Measurements from ENCODE around the gene ZMIZ2.
"Not testable (repeated sequence)": the region's sequence is repeated elsewhere in the genome, so short reads cannot be mapped to it uniquely, and the experiment has no call there.

ZMIZ2 gene, protein sequence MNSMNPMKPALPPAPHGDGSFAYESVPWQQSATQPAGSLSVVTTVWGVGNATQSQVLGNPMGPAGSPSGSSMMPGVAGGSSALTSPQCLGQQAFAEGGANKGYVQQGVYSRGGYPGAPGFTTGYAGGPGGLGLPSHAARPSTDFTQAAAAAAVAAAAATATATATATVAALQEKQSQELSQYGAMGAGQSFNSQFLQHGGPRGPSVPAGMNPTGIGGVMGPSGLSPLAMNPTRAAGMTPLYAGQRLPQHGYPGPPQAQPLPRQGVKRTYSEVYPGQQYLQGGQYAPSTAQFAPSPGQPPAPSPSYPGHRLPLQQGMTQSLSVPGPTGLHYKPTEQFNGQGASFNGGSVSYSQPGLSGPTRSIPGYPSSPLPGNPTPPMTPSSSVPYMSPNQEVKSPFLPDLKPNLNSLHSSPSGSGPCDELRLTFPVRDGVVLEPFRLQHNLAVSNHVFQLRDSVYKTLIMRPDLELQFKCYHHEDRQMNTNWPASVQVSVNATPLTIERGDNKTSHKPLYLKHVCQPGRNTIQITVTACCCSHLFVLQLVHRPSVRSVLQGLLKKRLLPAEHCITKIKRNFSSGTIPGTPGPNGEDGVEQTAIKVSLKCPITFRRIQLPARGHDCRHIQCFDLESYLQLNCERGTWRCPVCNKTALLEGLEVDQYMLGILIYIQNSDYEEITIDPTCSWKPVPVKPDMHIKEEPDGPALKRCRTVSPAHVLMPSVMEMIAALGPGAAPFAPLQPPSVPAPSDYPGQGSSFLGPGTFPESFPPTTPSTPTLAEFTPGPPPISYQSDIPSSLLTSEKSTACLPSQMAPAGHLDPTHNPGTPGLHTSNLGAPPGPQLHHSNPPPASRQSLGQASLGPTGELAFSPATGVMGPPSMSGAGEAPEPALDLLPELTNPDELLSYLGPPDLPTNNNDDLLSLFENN

DNA sequence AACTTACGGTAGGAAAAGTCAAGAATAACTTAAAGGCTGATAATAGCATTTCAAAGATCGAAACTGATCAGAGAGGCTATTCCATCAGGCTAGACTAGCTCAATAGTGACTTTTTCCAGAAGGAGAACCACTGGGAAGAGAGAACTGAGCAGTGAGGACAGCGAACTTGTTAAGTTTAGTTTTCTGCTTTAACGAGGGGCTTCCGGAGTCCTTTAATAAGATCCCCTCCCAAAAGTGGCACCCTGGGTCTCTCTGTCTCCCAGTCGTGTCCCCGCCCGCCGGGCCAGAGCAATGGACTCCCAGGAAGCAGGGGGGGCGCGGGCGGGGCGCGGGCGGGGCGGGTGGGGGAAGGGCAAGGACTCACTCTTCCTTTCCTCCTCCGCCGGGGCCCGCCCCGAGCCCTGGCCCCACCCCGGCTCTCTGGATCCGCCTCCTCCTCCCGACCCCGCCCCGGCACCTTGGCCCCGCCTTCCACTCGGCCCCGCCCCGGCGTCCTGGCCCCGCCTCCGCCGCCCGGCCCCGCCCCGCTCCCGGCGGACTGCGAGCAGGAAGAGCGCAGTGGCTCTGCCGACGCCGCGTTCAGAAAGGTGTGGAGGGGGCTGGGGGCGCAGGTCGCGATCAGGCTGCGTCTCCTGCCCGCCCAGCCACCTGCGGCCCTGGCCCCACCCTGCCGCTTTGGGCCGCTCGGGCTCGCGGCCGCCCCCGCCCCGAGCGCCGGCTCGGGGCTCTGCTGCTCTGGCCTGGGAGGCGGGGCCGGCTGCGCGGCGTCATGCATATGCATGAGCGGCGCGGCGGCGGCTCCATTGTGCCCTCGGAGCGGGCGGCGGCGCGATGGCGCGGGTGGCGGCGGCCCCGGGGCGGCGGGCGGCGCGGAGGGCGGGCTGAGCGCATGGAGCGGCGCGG is at the start of gene ZMIZ2:
Gene ZMIZ2, plus strand, starts transcription at position 803 of the 903 bp plus-strand sequence. CDS start 7,403 bp downstream, outside the sequence.
- DNase-seq = peak; percentile 92

DNA sequence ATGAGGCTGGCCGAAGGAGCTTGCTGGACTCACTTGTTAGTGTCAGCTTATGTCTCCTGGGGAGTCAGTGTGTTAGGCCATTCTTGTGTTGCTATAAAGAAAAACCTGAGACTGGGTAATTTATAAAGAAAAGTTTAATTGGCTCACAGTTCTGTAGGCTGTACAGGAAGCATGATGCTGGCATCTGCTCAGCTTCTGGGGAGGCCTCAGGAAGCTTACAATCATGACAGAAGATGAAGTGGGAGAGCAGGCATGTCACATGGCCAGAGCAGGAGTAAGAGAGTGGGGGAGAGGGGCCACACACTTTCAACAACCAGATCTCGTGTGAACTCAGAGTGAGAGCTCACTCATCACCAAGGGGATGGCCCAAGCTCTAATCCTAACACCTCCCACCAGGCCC is 49.0 kb upstream of the ZMIZ2 start:
- not testable (repeated sequence) for DNase-seq

DNA sequence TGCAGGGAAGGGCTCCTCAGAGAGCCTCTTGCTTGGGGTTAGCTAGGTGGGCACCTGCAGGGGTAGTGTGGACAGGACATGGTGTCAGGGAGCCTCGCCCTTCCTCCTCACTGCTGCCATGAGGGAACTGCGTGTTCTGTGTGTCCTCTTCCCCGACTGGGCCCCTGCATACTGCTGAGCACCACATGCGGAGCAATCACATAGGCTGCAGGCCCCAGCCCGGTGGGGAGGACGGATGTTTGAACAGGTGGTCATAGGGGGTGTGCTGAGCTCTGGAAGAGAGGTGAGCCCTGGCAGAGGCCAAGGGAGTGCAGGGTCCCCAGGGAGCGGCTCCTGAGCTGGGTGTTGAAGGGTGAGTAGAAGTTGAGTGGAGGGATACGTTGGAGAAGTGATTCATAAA is 48.3 kb upstream of the ZMIZ2 start:
- DNase-seq = no peak

DNA sequence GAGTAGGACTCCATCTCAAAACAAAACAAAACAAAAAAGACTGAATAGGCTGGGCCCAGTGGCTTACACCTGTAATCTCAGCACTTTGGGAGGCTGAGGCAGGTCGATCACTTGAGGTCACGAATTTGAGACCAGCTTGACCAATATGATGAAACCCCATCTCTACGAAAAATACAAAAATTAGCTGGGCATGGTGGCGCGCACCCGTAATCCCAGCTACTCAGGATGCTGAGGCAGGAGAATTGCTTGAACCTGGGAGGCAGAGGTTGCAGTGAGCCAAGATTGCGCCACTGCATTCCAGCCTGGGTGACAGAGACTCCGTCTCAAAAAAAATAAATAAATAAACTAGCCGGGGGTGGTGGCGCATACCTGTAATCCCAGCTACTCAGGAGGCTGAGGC is 45.3 kb upstream of the ZMIZ2 start:
- DNase-seq = not testable (repeated sequence)

DNA sequence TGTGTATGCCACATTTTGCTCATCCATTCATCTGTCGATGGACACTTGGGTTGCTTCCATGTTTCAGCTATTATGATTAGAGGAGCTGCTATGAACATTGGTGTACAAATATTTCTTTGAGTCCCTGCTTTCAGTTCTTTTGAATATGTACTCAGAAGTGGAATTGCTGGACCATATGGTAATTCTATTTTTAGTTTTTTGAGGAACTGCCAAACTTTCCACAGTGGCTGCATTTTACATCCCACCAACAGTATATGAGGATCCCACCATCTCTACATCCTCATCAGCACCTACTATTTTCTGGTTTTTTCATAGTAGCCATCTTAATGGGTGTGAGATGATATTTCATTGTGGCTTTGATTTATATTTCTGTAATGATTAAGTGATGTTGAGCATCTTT is 44.7 kb upstream of the ZMIZ2 start:
- DNase-seq = no peak

DNA sequence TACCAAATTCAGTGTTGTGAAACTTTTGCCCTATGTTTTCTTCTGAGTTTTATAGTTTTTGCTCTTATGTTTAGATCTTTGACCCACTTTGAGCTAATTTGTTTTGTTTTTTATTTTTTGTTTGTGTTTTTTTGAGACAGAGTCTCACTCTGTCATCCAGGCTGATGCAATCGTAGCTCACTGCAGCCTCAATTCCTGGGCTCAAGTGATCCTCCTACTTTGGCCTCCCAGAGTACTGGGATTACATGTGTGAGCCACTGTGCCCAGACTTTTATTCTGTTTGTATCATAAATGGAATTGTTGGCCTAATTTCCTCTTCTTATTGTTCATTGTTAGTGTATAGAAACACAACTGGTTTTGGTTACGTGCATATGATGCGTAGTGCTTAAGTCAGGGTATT is 43.2 kb upstream of the ZMIZ2 start:
- no peak for DNase-seq

DNA sequence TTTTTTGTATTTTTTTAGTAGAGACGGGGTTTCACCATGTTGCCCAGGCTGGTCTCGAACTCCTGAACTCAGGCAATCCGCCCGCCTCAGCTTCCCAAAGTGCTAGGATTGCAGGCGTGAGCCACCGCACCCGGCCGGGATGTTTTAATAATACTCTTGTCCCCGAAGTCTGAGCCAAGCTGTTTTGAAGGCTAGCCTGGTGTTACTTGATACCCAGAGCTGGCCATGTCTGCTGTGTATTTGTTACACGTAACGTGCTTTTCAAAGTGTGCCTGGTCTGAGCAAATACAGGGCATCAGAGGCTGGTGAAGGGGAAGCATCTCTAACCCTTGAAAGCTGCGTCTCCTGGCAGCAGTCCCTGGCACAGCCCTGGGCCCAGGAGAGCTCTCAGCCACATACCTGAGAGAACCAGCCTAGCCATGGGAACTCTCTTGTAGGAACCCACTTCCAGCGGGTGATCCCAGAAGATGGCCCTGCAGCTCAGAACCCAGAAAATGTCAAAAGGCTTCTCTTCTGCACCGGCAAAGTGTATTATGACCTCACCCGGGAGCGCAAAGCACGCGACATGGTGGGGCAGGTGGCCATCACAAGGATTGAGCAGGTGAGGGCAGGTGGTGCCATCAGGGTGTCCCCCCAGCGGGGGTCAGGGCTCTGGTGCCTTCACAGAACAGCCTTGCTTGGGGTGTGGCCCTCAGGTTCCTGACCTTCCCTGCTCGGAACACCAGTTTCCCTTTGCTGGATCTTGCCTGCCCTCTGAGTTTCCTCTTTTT is 41.7 kb upstream of the ZMIZ2 start:
- no peak for DNase-seq

DNA sequence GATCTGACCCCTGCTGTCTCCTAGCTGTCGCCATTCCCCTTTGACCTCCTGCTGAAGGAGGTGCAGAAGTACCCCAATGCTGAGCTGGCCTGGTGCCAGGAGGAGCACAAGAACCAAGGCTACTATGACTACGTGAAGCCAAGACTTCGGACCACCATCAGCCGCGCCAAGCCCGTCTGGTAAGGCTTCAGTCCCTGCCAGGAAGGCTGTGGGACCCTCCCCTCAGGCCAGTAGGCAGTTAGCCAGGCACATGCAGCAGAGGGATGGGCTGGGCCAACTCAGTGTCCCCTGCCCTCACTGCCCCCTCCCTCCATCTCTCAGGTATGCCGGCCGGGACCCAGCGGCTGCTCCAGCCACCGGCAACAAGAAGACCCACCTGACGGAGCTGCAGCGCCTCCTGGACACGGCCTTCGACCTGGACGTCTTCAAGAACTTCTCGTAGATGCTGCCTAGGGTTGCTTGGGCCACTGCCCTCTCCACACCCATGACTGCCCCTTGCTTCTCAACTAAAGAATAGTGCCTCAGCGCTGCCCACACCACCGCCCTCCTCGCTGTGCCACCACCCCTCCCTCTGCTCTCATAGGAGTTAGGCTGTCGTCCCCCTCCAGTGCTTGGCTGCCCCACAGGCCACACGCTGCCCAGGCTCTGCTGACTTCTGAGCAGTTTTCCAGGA is 41.0 kb upstream of the ZMIZ2 start:
- no peak for DNase-seq

DNA sequence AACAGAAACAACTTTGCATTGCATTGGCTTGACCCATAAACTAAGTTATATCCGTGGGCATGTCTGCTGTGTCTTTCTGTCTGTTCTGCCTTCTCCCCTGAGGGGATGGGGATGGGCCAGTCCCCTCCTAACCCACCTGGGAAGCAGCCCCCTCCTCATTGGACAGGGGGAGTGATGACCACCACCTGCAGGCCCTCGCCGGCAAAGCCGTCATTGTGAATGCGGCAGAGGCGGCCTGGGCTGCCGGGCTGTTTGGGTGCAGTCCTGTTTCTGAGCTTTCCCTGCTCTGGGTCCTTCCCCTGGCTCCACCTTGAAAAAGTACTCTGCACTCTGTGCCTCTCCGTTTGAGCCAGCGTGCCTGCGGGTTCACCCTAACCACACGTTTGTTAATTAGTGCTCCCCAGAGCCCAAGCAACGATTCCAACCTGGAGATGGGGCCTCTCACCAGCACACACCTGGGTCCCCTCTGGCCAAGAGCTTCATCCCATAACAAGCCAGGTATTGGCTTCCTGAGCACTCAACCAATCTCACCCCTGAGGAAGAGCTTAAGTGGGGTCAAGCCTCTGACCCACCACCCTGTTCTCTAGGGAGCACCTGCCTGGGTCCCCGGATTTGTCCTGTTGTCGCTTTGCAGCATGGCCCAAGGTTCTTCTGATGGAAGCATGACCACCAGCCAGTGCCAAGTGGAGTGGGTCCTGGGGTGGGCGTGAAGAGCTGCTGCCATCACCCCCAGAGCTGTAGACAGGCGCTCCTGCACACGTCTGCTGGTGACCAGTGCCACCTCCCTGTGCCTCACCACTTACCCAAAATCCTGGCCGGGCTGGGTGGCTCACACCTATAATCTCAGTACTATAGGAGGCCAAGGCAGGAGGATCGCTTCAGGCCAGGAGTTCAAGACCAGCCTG is 39.4 kb upstream of the ZMIZ2 start:
- no peak for DNase-seq

DNA sequence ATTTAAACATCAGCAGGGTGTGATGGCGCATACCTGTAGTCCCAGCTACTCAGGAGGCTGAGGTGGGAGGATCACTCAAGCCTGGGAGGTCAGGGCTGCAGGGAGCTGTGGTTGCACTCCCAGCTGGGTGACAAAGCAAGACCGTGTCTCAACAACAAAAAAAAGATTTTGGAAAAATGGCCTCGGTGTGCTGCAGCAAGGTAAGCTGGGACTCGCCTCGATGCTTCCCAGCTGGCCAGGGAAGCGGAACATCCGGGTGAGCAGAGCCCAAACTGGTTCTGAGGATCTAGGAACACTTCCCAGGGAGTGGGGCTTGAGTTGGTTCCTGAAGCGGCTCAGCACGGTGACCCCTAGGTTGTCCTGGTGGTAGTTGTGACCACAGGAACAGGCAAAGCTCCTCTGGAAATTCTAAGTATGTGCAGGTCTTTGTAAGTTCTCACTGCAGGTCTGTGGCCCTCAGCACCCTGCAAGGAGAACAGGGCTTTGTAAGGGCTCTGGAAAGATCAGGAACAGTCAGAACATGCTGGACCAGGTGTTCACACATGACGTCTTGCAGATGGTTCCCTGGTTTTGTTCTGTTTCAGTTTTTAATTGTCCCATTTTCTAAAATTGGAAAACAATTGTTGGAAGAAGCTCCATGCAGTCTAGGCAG is 38.6 kb upstream of the ZMIZ2 start:
- DNase-seq = no peak

DNA sequence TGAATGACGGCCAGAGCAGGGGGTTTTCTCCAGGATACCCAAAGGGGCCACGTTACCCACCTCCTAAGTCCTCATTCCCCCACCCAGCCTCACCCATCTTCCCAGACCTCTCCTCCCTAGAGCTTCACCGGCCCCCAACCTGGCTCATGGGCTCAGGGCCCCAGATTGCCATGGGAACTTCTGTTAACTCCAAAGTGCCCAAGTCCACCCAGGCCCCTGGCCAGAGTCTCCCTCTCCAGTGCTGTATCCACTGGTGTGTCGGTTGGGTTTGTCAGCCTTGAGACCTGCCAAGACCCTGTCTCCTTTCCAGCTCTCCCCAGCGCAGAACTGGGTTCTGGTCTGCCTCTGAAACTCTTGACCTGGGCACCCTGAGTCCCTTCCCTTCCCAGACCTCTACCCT is 37.1 kb upstream of the ZMIZ2 start:
- no peak for DNase-seq

DNA sequence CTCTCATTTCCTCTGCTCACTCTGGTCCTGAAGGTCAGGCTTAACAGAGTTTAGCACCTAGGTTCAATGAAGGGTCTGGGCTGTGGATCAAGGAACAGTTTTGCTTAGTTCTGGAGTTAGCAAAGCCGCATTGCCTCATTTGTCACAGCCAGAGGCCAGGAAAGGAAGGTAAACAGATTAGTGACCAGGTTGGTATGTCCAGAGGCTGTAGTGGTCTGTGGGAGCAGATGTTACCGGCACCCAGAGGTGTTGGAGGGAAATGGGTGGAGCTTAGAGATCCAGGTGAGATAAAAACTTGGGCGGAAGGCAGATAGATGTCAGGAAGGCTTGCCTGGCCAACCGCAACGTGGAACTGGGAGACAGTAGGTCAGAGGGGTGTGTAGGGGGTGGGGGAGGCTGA is 36.6 kb upstream of the ZMIZ2 start:
- DNase-seq = no peak

DNA sequence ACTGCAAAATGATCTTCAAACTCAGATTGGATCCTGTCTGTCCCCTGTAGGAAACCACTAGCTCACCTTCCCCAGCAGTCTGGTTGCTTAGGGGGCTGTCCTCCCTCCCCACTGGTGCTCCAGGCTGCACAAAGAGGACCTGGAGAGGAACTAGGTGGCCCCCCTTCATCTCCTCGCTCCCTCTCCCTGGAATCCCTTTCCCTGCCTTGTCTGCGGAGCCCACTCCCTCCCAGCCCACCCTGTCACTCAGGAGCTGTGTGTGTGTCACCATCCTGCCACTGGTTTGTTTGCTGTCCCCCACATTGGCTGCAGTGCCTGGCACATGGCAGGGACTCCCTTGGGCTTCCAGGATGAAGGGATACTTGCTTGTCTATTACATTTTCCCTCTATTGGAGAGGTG is 35.5 kb upstream of the ZMIZ2 start:
- DNase-seq = no peak

DNA sequence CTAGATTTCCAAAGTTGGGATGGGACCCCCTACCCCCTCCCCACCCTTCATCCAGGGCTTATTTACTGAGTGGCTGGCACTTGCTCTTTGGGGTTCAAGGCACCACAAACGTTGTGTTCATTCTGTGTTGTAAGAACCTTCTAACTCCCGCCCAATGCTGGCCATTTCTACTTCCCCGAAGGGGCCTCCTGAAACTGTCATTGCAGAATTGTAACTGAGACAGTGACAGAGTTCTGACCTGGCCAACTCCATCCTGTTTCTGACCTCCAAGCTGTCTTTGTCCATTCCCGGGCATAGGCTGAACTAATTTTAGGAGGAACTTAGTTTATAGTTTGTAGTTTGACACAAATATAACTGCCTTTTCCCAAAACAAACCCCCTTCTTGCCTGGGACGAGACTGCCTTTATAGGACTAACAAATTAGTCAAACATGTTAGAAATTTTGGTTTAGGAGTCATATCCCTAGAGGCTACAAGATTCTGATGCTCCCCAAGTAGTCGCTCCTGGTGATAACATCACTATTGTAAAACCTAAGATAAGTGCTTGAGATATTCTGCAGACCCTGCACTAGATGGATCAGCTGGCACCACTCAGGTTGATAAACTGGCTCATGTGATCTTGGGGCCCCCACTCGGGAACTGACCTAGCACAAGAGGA is 34.8 kb upstream of the ZMIZ2 start:
- no peak for DNase-seq

DNA sequence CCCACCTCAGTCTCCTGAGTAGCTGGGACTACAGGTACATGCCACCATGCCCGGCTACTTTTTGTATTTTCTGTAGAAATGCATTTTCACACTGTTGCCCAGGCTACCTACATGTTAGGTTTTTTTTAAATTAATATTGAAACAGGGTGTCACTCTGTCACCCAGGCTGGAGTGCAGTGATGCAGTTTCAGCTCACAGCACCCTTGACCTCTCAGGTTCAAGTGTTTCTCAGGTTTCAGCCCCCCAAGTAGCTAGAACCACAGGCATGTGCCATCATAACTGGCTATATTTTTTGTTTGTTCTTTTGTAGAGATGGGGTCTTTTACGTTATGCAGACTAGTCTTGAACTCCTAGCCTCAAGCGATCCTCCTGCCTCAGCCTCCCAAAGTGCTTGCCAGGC is 32.4 kb upstream of the ZMIZ2 start:
- no peak for DNase-seq

DNA sequence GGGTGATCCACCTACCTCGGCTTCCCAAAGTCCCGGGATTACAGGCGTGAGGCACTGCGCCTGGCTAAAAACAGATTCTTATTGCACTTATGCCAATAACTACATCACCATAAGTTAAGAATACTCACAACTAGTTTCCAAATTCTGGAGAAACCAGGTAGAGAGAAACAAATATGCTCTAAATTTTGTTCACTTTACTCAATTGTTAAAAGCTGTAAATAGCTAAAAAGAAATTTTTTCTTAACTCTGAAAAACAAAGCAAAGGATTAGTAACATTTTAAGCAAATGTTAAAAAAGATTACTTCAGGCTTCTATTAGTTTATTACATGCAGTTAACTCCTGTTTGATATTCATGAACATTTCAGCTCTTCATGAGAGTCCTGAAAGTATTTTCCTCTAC is 28.3 kb upstream of the ZMIZ2 start:
- no peak for DNase-seq

DNA sequence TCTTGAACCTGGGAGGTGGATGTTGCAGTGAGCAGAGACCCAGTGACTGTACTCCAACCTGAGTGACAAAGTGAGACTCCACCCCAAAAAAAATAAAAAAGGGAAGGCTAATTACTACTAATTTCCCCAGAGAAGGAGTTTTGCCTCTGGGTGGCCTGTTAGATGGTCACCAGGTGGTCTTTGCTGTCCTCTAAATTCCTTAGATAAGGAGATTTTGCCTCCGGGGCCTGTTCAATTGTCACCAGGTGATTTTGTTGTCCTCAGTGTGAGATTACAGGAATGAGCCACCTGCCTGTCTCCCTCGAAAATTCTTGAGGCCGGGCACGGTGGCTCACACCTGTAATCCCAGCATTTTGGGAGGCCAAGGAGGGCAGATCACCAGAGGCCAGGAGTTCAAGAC is 24.4 kb upstream of the ZMIZ2 start:
- no peak for DNase-seq

DNA sequence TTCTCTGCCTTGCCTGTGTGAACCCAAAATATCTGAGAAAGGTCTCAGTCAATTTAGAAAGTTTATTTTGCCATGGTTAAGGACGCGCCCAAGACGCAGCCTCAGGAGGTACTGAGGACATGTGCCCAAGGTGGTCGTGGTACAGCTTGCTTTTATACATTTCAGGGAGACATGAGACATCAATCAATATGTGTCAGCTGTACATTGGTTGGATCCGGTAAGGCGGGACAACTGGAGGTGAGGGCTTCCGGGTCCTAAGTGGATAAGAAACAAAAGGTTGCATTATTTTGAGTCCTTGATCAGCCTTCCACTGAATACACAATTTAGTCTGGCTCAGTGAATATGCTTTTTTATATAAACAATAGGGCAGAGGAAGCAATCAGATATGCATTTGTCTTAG is 22.4 kb upstream of the ZMIZ2 start:
- DNase-seq = not testable (repeated sequence)

Measured in CD4-positive, alpha-beta T cell treated with Interleukin-12 subunit alpha and Interleukin-12 subunit beta, for 1 hour (primary cell).